ENCODE measurements around the gene DRD1. TPM values are rescaled to one million over a fixed set of nuclear protein-coding genes. Genes with fewer than 3 reads are reported as not detected.
"Not testable (repeated sequence)": the region's sequence is repeated elsewhere in the genome, so short reads cannot be mapped to it uniquely, and the experiment has no call there.

Gene DRD1
- total RNA-seq, 4 donors from 2014 or later = 0.13 TPM; not detected in 3

DNA sequence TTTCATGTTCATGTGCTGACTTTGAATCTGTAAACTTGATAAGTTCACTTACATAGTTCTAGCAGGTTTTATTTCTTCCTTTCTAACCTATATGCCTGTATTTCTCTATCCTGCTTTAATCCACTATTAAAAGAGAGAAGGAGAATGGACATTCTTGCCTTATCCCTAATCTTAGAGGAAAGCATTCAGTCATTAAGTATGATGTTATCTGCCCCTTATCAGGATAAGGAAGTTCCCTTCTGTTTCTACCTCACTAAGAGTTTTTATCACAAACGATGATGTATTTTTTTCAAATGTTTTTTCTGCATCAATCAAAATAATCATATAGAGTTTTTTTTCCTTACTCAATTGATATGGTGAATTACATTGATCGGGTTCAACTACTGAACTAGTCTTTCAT lies 33.1 kb downstream of the DRD1 start:
- Histone ChIP-seq H3K9me3 (peaks cover 0 to 5% (median 0%) of the 10 kb centered on the region in 3 donors), H3K27ac (no peak overlapping the region), H3K4me3 (no peak overlapping the region), H3K4me1 (no peaks in the 10 kb centered on the region), H3K36me3 (no peaks in the 10 kb centered on the region), H3K27me3 (peaks cover 6% of the 10 kb centered on the region)
- no peak for TF ChIP-seq POLR2AphosphoS5 (IDR thresholded peaks at IDR 0.05)
- no peak for TF ChIP-seq EP300 (IDR thresholded peaks at IDR 0.05)
- TF ChIP-seq, protein P1, sequence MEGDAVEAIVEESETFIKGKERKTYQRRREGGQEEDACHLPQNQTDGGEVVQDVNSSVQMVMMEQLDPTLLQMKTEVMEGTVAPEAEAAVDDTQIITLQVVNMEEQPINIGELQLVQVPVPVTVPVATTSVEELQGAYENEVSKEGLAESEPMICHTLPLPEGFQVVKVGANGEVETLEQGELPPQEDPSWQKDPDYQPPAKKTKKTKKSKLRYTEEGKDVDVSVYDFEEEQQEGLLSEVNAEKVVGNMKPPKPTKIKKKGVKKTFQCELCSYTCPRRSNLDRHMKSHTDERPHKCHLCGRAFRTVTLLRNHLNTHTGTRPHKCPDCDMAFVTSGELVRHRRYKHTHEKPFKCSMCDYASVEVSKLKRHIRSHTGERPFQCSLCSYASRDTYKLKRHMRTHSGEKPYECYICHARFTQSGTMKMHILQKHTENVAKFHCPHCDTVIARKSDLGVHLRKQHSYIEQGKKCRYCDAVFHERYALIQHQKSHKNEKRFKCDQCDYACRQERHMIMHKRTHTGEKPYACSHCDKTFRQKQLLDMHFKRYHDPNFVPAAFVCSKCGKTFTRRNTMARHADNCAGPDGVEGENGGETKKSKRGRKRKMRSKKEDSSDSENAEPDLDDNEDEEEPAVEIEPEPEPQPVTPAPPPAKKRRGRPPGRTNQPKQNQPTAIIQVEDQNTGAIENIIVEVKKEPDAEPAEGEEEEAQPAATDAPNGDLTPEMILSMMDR (IDR thresholded peaks at IDR 0.05) = no peak
- no peak for TF ChIP-seq POLR2A (IDR thresholded peaks at IDR 0.05)
- ATAC-seq = no peak
- 61 to 63% methylated on average over 2 of the region's 2 CpGs for WGBS, 2 donors (ENCODE audit: low coverage in 1 of 2)

DNA sequence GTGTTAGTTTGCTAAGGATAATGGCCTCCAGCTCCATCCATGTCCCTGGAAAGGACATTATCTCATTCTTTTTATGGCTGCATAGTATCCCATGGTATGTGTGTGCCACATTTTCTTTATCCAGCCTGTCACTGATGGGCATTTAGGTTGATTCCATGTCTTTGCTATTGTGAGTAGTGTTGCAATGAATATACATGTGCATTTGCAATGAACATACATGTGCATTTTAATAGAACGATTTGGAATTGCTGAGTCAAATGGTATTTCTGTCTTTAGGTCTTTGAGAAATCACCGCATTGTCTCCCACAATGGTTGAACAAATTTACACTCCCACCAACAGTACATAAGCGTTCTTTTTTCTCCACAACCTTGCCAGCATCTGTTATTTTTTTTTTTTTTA lies 37.7 kb downstream of the DRD1 start:
- H3K4me1 ChIP-seq = no peaks in the 10 kb centered on the region
- TF ChIP-seq POLR2A (IDR thresholded peaks at IDR 0.05) (no peak), POLR2AphosphoS5 (IDR thresholded peaks at IDR 0.05) (no peak), EP300 (IDR thresholded peaks at IDR 0.05) (no peak)
- TF ChIP-seq, protein P1 (IDR thresholded peaks at IDR 0.05) = no peak
- 91 to 94% methylated on average over 3 of the region's 3 CpGs for WGBS, 2 donors (ENCODE audit: low coverage in 1 of 2)
- H3K9me3 ChIP-seq = peaks cover 0 to 12% (median 0%) of the 10 kb centered on the region in 3 donors
- H3K27ac ChIP-seq = no peak overlapping the region
- no peak for ATAC-seq
- no peak overlapping the region for H3K4me3 ChIP-seq
- H3K36me3 ChIP-seq = no peaks in the 10 kb centered on the region
- H3K27me3 ChIP-seq = no peaks in the 10 kb centered on the region

DNA sequence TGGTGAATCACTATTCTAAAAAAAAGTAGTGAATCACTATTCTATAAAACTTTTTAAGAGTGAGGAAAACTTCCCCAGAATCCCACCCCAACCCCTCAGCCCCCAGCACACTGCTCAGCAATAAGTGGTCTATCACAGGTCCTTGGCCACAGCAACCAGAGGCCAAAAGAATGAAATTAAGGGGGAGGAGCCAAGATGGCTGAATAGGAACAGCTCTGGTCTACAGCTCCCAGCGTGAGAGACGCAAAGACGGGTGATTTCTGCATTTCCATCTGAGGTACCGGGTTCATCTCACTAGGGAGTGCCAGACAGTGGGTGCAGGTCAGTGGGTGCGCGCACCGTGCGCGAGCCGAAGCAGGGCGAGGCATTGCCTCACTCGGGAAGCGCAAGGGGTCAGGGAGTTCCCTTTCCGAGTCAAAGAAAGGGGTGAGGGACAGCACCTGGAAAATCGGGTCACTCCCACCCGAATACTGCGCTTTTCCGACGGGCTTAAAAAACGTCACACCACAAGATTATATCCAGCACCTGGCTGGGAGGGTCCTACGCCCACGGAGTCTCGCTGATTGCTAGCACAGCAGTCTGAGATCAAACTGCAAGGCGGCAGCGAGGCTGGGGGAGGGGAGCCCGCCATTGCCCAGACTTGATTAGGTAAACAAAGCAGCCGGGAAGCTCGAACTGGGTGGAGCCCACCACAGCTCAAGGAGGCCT lies 46.2 kb downstream of the DRD1 start:
- not testable (repeated sequence) for H3K36me3 ChIP-seq, H3K9me3 ChIP-seq, H3K27ac ChIP-seq, H3K4me3 ChIP-seq, ATAC-seq, H3K4me1 ChIP-seq
- H3K27me3 ChIP-seq = peaks cover 21% of the 10 kb centered on the region
- WGBS, 2 donors (ENCODE audit: low coverage in 1 of 2) = 82 to 89% methylated on average over 3 to 16 of the region's 28 CpGs

DNA sequence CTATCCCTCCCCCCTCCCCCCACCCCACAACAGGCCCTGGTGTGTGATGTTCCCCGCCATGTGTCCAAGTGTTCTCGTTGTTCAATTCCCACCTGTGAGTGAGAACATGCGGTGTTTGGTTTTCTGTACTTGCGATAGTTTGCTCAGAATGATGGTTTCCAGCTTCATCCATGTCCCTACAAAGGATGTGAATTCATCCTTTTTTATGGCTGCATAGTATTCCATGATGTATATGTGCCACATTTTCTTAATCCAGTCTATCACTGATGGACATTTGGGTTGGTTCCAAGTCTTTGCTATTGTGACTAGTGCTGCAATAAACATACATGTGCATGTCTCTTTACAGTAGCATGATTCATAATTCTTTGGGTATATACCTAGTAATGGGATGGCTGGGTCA lies 48.6 kb downstream of the DRD1 start:
- not testable (repeated sequence) for H3K9me3 ChIP-seq, ATAC-seq, H3K4me3 ChIP-seq, H3K4me1 ChIP-seq, H3K27ac ChIP-seq, H3K36me3 ChIP-seq
- peaks cover 21% of the 10 kb centered on the region for H3K27me3 ChIP-seq
- WGBS, 2 donors (ENCODE audit: low coverage in 1 of 2) = 93 to 100% methylated on average over 3 to 4 of the region's 4 CpGs

DNA sequence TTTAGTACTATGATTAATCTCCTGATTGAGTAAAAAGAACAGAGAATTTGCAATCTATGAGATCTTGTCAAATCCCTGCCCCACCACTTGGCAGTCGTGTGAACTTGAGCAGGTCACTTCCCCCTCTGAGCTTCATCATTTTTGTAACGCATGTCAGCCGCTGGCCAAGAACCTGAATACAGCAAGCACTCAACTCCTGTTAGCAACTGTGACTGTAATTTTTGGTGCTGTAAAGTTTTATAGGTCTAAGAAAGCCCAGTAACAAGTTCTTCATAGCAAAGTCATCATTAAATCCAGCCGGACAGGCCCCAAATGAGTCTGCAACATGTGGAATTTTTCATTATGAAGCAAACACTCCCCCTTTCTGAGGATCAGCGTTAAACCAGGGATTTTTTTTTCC lies 49.4 kb downstream of the DRD1 start:
- 54% methylated on average over 4 to 5 of the region's 5 CpGs for WGBS, 2 donors (ENCODE audit: low coverage in 1 of 2)
- Histone ChIP-seq H3K36me3 (no peaks in the 10 kb centered on the region), H3K27ac (no peak overlapping the region), H3K4me3 (no peak overlapping the region), H3K27me3 (peaks cover 21% of the 10 kb centered on the region), H3K9me3 (no peaks in the 10 kb centered on the region), H3K4me1 (no peaks in the 10 kb centered on the region)
- TF ChIP-seq POLR2A (IDR thresholded peaks at IDR 0.05) (no peak), POLR2AphosphoS5 (IDR thresholded peaks at IDR 0.05) (no peak), EP300 (IDR thresholded peaks at IDR 0.05) (no peak)
- TF ChIP-seq, protein P1 (IDR thresholded peaks at IDR 0.05) = no peak
- no peak for ATAC-seq

DNA sequence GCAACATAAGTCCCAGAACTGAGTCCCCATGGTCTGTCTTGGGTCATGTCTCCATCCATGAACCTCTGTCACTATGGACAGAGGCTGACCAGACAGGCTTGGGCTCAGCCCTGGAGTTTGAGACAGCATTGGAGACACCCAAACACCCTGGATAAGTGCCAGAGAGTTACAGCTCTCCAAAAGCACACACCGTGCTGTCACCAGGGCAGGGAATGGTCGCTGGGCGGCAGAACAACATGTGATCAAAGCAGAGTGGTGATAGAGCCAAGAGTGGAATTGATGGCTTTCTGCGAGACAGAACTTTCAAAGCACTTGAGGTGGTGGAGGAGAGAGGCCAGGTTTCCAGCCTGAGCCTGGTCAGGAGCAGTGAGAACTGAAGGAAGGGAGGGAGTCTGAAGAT lies 50.1 kb downstream of the DRD1 start:
- WGBS, 2 donors (ENCODE audit: low coverage in 1 of 2) = 30% methylated on average over 2 of the region's 4 CpGs; no CpG with 5 or more reads in 1 of the 2 donors
- Histone ChIP-seq H3K9me3 (no peaks in the 10 kb centered on the region), H3K27ac (no peak overlapping the region), H3K4me1 (no peaks in the 10 kb centered on the region), H3K36me3 (no peaks in the 10 kb centered on the region), H3K4me3 (no peak overlapping the region), H3K27me3 (peaks cover 22% of the 10 kb centered on the region)
- no peak for ATAC-seq
- TF ChIP-seq, protein P1 (IDR thresholded peaks at IDR 0.05) = no peak
- no peak for TF ChIP-seq EP300 (IDR thresholded peaks at IDR 0.05)
- no peak for TF ChIP-seq POLR2A (IDR thresholded peaks at IDR 0.05)
- TF ChIP-seq POLR2AphosphoS5 (IDR thresholded peaks at IDR 0.05) = no peak

All from gastroesophageal sphincter (tissue), 4 donors.